GM03348 (cell line): ENCODE measurements around the gene FSD2.
"Not testable (repeated sequence)": the region's sequence is repeated elsewhere in the genome, so short reads cannot be mapped to it uniquely, and the experiment has no call there.

ENCODE experiments used
- DNase-seq: peaks from one replicate; pipeline ENCODE4 v3.0.0; 2012; ENCODE audit warnings: low spot score

FSD2 gene

DNA sequence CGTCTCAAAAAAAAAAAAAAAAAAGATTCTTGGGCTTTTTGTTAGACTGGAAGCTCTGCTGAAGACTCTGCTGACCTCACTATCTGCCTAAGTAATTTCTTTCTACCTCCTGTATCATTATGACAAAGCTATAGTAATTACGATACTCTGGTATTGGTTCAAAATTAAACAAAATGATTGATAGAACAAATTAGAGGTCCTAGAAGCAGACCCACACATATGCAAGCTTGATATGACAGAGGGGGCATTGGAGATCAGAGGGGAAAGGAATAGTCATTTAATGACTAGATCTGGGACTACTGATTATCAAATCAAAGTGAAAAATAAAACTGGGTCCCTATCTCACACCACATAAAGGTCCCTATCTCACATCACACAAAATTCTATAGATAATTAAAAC is 74.3 kb downstream of the FSD2 start:
- no peak for DNase-seq

DNA sequence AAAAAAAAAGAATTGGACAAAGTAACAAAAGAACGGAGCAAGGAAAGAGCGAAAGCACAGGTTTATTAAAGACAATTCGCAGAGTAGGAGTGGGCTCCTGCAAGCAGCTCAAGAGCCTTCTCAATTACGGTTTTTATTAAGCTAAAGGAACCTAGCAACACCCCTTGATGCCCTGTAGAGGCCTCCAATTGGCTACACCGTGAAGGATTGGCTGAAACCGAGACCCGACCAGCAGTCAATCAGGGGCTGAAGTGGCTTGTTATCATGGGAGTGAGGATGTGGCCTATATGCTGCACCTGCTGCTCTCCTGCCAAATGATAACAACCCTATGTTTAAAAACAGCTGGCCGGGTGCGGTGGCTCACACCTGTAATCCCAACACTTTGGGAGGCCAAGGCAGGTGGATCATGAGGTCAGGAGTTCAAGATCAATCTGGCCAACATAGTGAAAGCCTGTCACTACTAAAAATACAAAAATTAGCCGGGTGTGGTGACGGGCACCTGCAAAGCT is 75.8 kb downstream of the FSD2 start:
- no peak for DNase-seq

DNA sequence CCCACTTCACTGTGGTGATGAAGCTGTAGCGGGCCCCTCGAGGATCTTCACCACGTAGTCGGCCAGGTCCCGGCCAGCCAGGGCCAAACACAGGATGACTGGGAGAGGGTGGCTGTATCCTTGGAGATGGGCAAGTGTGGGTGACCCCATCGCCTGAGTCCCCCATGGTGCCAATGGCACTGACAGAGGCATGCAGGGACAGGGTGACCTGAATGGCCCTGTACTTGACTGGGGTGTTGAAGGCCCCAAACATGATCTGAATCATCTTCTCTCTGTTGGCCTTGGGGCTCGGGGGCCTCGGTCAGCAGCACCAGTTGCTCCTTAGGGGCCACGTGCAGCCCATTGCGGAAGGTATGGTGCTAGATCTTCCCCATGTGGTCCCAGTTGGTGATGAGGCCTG is 79.1 kb downstream of the FSD2 start:
- DNase-seq = no peak

DNA sequence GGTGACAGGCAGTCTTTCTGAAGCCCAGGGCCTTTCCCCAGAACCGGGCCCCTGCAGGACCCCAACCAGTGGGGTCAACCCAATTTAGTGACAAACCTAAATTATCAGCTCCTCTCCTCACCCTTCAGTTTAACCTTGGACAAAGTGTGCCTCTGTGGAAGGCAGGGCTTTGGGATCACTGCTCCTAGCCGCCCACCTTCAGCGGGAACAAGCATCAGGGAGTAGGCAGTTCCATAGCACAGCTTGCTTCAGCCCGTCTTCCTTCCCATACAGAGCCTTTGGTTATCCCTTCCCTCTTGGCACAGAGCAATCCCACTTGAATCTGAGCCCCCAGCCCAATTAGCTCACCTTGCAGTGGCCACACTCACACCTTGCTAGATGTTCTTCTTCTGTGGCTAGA is 90.9 kb downstream of the FSD2 start:
- no peak for DNase-seq

DNA sequence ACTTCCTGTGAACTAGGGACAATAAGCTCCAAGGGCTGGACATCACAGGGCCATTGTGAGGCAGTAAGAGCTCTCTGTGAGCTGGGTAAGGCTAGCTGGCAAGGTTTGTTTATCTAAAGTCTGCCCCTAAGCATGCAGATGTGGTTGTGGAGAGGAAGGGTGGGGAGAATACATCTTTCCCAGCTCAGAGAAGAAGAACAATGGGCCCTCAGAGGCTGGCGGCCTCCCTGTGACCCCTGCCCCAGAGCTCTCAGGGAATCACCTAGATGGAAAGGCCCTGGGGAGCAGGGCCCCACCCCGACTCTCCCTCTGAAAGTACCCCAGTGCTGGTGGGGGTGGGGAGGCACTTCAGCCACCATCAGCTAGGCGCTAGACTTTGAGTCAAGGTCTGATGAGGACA is 91.9 kb downstream of the FSD2 start:
- no peak for DNase-seq

DNA sequence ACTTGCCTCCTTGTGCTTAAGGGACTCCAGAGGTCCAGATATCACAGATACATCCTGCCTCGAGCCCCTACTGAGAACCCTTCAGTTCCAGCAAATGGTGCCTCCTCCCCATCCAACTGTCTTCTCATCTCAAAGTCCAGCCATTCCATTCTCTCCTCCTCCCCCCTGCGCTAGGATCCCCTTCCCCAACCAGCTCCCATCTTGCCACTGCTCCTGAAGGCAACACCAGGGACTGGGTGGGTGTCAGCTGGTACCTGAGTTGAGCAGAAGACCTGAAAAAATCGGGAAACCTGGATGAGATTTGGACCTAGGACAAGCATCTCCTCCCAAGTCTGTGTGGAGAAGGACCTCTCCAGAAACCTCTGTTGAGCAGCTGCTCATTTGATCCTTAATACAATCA is 93.8 kb downstream of the FSD2 start:
- no peak for DNase-seq

DNA sequence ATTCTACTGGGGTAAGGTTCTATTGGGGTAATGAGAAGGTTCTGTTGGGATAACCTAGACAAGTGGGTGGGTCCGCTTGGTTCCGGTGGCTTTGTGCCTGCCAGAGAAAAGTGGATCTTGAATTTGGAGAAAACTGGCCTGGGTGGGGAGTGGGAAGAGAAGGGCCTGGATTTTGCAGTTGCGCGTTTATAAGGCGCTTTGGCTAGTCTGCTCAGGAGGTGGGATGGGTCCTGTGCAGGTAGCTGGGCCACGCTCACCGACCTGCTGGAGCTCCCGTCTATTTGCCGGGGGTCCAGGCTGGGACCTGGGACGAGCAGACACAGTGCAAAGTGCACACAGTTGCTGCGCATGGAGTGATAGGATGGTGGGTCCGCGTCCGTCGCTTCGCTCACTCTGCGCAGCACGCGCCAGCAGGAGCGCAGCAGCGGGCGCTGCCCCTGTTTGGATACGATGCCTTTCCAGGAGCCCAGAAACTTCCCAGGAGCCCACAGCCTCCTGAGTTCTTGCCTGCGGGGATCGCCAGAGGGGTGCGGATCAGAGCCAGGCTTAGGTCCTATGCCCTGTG is 94.9 kb downstream of the FSD2 start:
- DNase-seq = no peak

DNA sequence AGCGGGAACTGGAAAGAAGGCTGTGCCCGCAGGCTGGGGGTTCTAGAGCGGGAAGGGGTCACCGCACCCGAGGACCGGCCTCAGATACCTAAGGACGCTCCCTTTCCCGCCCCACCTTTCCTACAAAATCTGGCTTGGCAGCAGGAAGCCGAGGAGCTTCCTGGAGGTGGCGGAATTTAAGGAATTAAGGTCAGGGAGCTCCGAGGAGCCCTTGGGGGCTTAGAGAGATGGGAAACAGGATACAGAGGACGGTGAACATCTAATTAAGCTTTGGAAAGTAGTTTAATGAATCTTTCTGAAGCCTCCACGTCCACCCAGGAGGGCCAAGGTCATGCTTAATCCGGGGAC is 95.7 kb downstream of the FSD2 start:
- DNase-seq = no peak

DNA sequence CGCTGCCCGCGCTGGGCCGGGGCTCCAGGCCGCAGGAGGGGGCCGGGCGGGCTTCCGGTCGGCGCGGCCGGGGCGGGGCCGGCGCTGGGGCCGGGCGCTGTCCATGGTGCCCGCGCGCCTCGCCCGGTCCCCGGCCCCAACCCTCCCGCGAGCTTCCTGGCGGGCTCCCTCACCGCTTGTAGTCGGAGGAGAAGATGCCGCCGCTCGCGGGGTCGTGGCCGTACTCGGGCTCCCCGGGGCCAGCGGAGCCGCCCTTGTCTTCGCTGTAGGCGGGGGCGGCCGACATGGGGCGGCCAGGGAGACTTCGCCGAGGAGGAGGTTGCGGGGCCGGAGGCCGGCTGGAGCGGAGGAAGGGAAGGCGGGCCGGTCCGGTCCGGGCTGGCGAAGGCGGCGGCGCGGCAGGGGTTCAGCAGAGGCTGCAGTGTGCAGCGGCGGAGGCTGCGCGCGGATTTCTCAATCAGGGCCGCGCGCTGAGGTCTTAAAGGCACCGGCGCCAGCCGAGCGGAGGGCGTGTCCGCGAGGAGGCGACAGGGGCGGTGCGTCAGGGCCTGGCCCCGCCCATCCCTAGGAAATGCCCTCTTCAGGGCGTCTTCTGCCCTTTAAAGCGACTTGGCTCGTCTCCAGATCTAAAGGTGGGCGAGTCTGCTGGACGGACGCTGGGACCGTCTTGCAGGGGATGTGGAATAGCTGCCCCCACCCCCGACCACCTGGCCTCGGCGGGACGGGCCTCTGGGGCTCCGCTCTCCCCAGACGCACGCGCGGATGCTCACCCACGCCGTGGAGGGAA is 96.3 kb downstream of the FSD2 start, which contains the start of gene AP3B2:
AP3B2 (minus strand) TSS at position 455 of the 787 bp plus-strand sequence; CDS start at position 286, 169 bp downstream.
- peak; percentile 95 for DNase-seq

DNA sequence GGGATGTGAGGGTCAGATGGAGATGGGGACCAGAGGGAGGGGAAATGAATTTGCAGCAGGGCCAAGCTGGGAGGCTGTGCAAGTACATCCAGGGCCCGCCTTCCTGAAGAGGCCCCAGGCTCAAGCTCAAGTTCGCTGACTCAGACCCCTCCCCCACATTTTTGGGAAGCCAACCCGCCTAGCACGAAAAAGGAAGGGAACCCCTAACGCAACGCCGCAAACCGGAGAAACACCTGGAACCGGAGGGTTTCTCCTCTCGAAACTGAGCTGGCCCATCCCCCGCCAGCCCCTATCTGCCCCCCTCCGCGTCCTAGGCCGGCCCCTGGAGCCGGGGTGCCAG is 96.8 kb downstream of the FSD2 start:
- DNase-seq = no peak

DNA sequence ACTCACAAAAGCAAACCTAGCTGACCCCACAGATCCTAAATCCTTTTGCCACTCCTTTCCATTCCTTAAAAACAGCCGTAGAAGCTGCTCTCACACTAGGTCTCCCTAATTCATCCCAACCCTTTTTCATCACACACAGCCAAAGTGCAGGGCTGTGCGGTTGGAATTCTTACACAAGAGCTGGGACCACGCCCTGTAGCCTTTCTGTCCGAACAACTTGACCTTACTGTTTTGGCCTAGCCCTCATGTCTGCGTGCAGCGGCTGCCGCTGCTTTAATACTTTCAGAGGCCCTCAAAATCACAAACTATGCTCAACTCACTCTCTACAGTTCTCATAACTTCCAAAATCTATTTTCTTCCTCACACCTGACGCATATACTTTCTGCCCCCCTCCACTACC is 100.0 kb downstream of the FSD2 start:
- not testable (repeated sequence) for DNase-seq
